H1 (cell line): ENCODE results near the gene FAM107A. TPM values are rescaled to one million over a fixed set of nuclear protein-coding genes. Genes with fewer than 3 reads are reported as not detected.

ENCODE experiments used
- YY1 ChIP-seq: IDR thresholded peaks from 2 replicates; pipeline ENCODE4 v1.6.1; 2011; ENCODE audit warnings: low read depth, mild to moderate bottlenecking, low read length
- polyA plus RNA-seq, 7 experiments: library from polyadenylated mRNA; depleted of rRNA in 3 of 7; stranded (reverse) in 5 of 7; unstranded in 2 of 7; fragments of >200 nt in 5 of 7; fragments of 200-250 nt in 2 of 7; gene quantifications; 1 replicate in 5 of 7; 2 replicates in 1 of 7; 4 replicates in 1 of 7; pipeline versions ENCODE4 v1.2.1 to v1.2.3, GENCODE V29; 2011 to 2013; ENCODE audit warnings: missing spikeins in 2 of 7, mixed read lengths in 2 of 7
- total RNA-seq: library from RNA; stranded (reverse); fragmentation: NEBNext Ultra II Directional; extraction: Animal tissue kit (Norgen Biotek cat#: 25700); gene quantifications from 2 replicates; pipeline ENCODE4 v1.2.1, GENCODE V29; 2021

The FAM107A gene
- total and polyA plus RNA-seq, 2 of the 8 experiments (the other 6 are each of a cell fraction or from before 2014, with no cell fraction given), result 0.51 to 0.65 TPM

- TF ChIP-seq YY1, result no peak
- TF ChIP-seq, all 59 proteins: peak for 0
Observed at GRCh38 chr3:58544541-58544940, 32.6 kb downstream of the FAM107A start (continued).
